Measurements from ENCODE around the gene DAPK2. TPM values are rescaled to one million over a fixed set of nuclear protein-coding genes. Genes with fewer than 3 reads are reported as not detected.
A peak's percentile ranks its signal among the peaks of the same experiment; 100 is the strongest.

Gene DAPK2
- total and polyA plus RNA-seq, 2 of the 13 experiments (the other 11 are each of a cell fraction or from before 2014, with no cell fraction given) = 0.33 to 0.63 TPM

DNA sequence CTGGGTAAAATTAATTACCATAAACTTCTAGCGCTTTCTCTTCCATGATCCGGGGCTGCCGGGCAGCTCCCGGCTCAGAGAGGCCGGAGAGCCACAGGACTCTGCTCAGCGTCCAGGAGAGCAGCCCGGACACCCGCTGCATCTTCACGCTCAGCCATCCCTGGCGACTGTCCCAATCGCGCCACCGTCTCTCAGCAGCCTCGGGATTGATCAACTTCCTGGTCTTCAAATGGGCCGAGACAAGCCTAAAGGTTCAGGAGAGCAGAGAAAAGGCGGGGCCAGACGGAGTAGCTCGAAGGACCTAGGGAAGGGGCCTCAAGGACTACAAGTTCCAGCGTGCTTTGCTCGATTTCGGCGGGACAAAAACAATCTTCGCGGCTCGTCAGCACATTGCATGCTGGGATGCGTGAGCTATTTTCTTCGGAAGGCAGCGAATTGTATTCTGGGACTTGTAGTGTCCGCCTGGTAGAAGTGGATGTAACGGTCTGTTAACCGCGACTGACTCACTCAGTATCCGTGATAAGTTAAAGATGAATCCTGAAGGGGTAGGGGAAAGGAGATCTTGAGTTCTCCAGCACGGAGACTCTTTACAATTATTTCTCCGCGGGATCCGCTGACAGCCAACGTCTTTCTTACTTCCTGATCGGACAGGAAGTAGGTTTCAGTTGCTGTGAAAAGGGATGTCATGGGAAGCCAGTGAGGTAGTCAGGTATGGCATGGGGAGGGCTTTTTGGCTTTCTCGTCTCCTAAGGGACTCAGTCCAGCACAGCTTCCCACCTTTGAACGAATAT lies 47.5 kb upstream of the DAPK2 start, which contains the start of gene CIAO2A (continued):
- TF ChIP-seq, protein P1, sequence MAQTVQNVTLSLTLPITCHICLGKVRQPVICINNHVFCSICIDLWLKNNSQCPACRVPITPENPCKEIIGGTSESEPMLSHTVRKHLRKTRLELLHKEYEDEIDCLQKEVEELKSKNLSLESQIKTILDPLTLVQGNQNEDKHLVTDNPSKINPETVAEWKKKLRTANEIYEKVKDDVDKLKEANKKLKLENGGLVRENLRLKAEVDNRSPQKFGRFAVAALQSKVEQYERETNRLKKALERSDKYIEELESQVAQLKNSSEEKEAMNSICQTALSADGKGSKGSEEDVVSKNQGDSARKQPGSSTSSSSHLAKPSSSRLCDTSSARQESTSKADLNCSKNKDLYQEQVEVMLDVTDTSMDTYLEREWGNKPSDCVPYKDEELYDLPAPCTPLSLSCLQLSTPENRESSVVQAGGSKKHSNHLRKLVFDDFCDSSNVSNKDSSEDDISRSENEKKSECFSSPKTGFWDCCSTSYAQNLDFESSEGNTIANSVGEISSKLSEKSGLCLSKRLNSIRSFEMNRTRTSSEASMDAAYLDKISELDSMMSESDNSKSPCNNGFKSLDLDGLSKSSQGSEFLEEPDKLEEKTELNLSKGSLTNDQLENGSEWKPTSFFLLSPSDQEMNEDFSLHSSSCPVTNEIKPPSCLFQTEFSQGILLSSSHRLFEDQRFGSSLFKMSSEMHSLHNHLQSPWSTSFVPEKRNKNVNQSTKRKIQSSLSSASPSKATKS (CRISPR knock-in tag; IDR thresholded peaks at IDR 0.05) = no peak
- TF ChIP-seq NFKB2 (CRISPR knock-in tag; IDR thresholded peaks at IDR 0.05; ENCODE audit: borderline replicate concordance) = 0 out of 2 replicates have a peak, but pooled peaks have one; percentile 37
- TF ChIP-seq FLYWCH1 (CRISPR knock-in tag; IDR thresholded peaks at IDR 0.05) = no peak
- TF ChIP-seq, protein P2, sequence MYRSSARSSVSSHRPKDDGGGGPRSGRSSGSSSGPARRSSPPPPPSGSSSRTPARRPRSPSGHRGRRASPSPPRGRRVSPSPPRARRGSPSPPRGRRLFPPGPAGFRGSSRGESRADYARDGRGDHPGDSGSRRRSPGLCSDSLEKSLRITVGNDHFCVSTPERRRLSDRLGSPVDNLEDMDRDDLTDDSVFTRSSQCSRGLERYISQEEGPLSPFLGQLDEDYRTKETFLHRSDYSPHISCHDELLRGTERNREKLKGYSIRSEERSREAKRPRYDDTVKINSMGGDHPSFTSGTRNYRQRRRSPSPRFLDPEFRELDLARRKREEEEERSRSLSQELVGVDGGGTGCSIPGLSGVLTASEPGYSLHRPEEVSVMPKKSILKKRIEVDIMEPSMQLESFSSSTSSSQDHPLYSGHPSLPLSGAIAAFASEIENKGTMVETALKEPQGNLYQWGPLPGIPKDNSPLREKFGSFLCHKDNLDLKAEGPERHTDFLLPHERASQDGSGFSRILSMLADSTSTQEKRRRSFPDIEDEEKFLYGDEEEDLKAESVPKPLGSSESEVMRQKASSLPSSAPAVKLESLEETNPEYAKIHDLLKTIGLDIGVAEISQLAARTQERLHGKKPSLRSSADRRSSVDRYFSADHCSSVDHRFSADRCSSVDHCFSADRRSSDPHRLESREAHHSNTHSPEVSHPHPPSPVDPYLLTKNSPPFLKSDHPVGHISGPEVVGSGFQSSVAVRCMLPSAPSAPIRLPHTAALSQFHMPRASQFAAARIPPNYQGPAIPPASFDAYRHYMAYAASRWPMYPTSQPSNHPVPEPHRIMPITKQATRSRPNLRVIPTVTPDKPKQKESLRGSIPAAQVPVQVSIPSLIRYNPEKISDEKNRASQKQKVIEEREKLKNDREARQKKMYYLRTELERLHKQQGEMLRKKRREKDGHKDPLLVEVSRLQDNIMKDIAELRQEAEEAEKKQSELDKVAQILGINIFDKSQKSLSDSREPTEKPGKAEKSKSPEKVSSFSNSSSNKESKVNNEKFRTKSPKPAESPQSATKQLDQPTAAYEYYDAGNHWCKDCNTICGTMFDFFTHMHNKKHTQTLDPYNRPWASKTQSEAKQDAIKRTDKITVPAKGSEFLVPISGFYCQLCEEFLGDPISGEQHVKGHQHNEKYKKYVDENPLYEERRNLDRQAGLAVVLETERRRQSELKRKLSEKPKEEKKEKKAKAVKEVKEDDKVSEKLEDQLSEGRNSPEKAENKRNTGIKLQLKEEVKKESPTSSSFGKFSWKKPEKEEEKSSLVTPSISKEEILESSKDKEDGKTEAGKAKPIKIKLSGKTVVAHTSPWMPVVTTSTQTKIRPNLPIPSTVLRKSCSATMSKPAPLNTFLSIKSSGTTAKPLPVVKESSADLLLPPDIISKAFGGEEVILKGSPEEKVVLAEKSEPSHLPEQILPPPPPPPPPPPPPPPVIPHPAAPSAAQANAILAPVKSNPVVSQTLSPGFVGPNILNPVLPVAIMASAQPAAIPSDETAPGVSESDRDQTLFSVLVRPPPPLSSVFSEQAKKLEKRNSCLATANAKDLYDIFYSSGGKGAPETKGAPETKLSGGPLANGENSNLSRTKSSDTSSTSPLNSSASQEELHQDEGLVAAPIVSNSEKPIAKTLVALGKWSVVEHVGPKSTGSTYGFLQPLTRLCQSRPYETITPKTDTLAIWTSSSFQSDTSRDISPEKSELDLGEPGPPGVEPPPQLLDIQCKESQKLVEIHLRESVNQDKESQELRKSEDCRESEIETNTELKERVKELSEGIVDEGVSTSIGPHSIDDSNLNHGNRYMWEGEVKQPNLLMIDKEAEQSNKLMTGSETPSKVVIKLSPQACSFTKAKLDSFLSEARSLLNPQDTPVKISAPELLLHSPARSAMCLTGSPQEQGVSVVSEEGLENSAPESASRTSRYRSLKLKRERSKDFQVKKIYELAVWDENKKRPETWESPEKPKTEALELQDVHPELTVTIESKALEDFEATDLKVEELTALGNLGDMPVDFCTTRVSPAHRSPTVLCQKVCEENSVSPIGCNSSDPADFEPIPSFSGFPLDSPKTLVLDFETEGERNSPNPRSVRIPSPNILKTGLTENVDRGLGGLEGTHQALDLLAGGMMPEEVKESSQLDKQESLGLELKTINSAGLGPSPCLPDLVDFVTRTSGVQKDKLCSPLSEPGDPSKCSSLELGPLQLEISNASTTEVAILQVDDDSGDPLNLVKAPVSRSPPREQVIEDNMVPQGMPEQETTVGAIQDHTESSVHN (CRISPR knock-in tag; IDR thresholded peaks at IDR 0.05) = no peak
- TF ChIP-seq GTF3A (CRISPR knock-in tag; conservative IDR thresholded peaks at IDR 0.05) = no peak
- no peak for TF ChIP-seq HNF4G (IDR thresholded peaks at IDR 0.05; ENCODE audit: borderline replicate concordance, low read depth, low read length)
- TF ChIP-seq HNF4G (CRISPR knock-in tag; IDR thresholded peaks at IDR 0.05; ENCODE audit: borderline replicate concordance, low read depth) = no peak
- peak; percentile 56 for TF ChIP-seq TEAD3 (CRISPR knock-in tag; optimal IDR thresholded peaks at IDR 0.05; ENCODE audit: borderline replicate concordance)
- no peak for TF ChIP-seq PRMT3 (CRISPR knock-in tag; IDR thresholded peaks at IDR 0.05; ENCODE audit: borderline replicate concordance, low read depth)
- TF ChIP-seq ZNF879 (CRISPR knock-in tag; IDR thresholded peaks at IDR 0.05) = no peak
- TF ChIP-seq TCF7 (IDR thresholded peaks at IDR 0.05; ENCODE audit: low read depth) = peak; percentile 13; the same call in 1 of the 2 replicates
- no peak for TF ChIP-seq MED8 (CRISPR knock-in tag; IDR thresholded peaks at IDR 0.05; ENCODE audit: insufficient replicate concordance)
- no peak for TF ChIP-seq ETV6 (CRISPR knock-in tag; conservative IDR thresholded peaks at IDR 0.05)
- TF ChIP-seq FOSL2 (CRISPR knock-in tag; IDR thresholded peaks at IDR 0.05) = no peak; the same call in none of the 2 replicates

Data from HepG2 (cell line).